ENCODE results near the gene HS2ST1.
"Not testable (repeated sequence)": the region's sequence is repeated elsewhere in the genome, so short reads cannot be mapped to it uniquely, and the experiment has no call there.

The HS2ST1 gene

GRCh38 chr1:87046951-87047350, 132.5 kb downstream of the HS2ST1 start:
- no peak for DNase-seq (ENCODE audit: low read depth in 1 of 2, low spot score in 1 of 2)
- TF ChIP-seq JUND (IDR thresholded peaks at IDR 0.05; ENCODE audit: low read depth), result no peak
- in situ Hi-C loops (cut with HindIII; ENCODE audit: low pct_unique_long_range_greater_than_20kb, low sequenced_read_pairs), result no loop called here

DNA sequence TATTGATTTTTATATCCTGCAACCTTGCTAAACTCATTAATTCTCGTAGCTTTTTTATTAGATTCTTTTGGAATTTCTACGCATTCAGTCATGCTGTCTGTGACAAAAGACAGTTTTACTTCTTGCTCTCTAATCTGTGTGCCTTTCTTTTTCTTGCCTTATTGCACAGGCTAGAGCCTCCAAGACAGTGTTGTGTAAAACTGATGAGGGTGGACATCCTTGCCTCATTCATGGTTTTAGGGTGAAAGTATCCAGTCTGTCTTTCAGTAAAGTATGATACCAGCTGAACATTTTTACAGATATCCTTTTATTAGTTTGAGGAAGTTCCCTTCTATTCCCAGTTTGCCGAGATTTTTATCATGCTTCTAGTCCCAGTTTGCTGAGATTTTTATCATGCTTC, 133.8 kb downstream of the HS2ST1 start:
- DNase-seq (ENCODE audit: low read depth in 1 of 2, low spot score in 1 of 2), result no peak
- TF ChIP-seq JUND (IDR thresholded peaks at IDR 0.05; ENCODE audit: low read depth), result no peak
- in situ Hi-C loops (cut with HindIII; ENCODE audit: low pct_unique_long_range_greater_than_20kb, low sequenced_read_pairs), result no loop called here

DNA sequence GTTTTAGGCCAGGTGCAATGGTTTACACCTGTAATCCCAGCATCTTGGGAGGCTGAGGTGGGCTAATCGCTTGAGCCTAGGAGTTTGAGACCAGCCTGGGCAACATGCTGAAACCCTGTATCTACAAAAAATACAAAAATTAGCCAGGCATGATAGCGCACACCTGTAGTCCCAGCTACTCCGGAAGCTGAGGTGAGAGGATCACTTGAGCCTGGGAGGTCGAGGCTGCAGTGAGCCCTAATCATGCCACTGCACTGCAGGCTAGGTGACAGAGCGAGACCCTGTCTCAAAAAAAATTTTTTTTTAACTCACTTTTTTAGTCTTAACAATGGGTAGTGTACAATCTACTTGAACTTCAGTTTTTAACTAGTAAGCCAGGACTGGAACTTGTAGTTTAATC, 137.5 kb downstream of the HS2ST1 start:
- TF ChIP-seq JUND (IDR thresholded peaks at IDR 0.05; ENCODE audit: low read depth), result no peak
- in situ Hi-C loops (cut with HindIII; ENCODE audit: low pct_unique_long_range_greater_than_20kb, low sequenced_read_pairs), result no loop called here
- no peak for DNase-seq (ENCODE audit: low read depth in 1 of 2, low spot score in 1 of 2)

DNA sequence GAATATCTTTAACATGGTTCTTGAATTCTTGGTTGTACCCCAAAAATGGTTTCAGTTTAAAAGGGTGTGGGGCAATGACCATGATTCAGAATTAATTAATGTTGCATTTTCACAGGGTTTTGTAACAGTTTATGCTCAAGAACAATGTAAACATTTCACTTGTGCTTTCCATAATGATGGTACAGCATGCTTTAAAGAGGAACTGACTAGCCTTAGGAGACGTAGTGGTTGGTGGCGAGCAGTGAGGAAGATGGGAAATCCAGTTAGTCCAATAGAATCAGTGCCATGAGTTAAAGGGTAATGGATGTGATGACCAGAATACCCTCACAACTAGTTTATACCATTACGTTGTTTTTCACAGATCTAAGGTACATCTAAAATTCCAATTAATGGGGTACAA, 138.0 kb downstream of the HS2ST1 start:
- DNase-seq (ENCODE audit: low read depth in 1 of 2, low spot score in 1 of 2), result no peak
- no peak for TF ChIP-seq JUND (IDR thresholded peaks at IDR 0.05; ENCODE audit: low read depth)
- in situ Hi-C loops (cut with HindIII; ENCODE audit: low pct_unique_long_range_greater_than_20kb, low sequenced_read_pairs), result no loop called here

DNA sequence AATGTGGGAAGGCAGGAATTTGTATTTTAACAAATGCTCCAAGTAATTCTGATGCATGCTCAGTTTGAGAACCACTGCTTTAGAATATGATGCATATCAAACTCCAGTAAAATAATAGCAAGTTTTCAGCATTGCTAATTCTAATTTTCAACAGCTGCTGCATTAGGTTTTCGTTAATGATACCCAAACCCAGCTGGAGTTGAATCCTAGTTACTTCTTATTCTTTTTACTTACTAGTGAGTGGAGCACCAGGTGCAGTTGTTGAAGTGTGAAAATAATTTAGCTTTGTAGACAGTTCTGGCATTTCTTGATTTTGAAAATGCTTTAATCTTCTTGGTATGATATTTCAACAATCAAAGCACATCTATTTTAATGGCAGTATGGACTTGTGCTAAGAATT, 138.5 kb downstream of the HS2ST1 start:
- in situ Hi-C loops (cut with HindIII; ENCODE audit: low pct_unique_long_range_greater_than_20kb, low sequenced_read_pairs), result no loop called here
- TF ChIP-seq JUND (IDR thresholded peaks at IDR 0.05; ENCODE audit: low read depth), result no peak

GRCh38 chr1:87053446-87053845, 139.0 kb downstream of the HS2ST1 start:
- in situ Hi-C loops (cut with HindIII; ENCODE audit: low pct_unique_long_range_greater_than_20kb, low sequenced_read_pairs), result no loop called here
- no peak for DNase-seq (ENCODE audit: low read depth in 1 of 2, low spot score in 1 of 2)
- no peak for TF ChIP-seq JUND (IDR thresholded peaks at IDR 0.05; ENCODE audit: low read depth)

More for the DNA sequence above, 138.5 kb downstream of the HS2ST1 start:
- DNase-seq (ENCODE audit: low read depth in 1 of 2, low spot score in 1 of 2), result no peak

DNA sequence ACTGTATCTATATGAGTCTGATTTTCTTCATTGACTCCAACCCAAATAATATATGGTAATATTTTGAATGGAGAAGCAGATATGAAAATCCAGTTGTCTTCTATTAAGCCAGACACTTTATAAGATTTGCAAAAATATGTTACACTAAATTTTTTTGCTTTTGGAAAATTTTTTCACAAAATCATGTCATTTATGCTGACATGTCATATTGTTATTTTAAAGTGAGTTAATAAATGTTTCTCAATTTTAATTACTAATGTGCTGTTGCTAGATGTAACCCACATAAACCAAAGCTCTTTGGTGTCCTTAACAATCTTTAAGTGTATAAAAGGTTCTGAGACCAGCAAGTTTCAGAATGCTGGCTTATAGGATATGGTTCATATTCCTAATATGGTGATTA, 142.5 kb downstream of the HS2ST1 start:
- in situ Hi-C loops (cut with HindIII; ENCODE audit: low pct_unique_long_range_greater_than_20kb, low sequenced_read_pairs), result no loop called here
- no peak for TF ChIP-seq JUND (IDR thresholded peaks at IDR 0.05; ENCODE audit: low read depth)
- DNase-seq (ENCODE audit: low read depth in 1 of 2, low spot score in 1 of 2), result no peak

GRCh38 chr1:87058343-87058649, 143.9 kb downstream of the HS2ST1 start:
- no peak for TF ChIP-seq JUND (IDR thresholded peaks at IDR 0.05; ENCODE audit: low read depth)
- in situ Hi-C loops (cut with HindIII; ENCODE audit: low pct_unique_long_range_greater_than_20kb, low sequenced_read_pairs), result no loop called here
- DNase-seq (ENCODE audit: low read depth in 1 of 2, low spot score in 1 of 2), result no peak

- DNase-seq (ENCODE audit: low read depth in 1 of 2, low spot score in 1 of 2), result no peak
- TF ChIP-seq JUND (IDR thresholded peaks at IDR 0.05; ENCODE audit: low read depth), result no peak
- in situ Hi-C loops (cut with HindIII; ENCODE audit: low pct_unique_long_range_greater_than_20kb, low sequenced_read_pairs), result no loop called here
Observed at GRCh38 chr1:87061742-87062156, 147.3 kb downstream of the HS2ST1 start.

DNA sequence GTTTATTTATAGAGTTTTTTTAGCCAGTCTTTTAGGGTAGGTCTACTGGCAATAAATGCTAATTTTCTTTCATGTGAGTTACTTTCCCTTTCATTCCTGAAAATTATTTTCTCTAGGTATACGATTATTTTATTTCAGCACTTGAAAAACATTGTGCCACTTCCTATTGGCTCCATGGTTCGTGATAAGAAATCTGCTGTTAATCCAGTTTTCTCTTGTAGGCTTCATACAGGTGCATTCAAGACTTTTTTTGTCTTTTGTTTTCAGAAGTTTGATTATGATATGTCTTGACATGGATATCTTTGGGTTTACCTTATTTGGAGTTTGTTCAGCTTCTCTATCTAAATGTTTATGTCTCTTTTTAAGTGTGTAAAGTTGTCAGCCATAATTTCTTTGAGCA, 148.3 kb downstream of the HS2ST1 start:
- in situ Hi-C loops (cut with HindIII; ENCODE audit: low pct_unique_long_range_greater_than_20kb, low sequenced_read_pairs), result no loop called here
- no peak for DNase-seq (ENCODE audit: low read depth in 1 of 2, low spot score in 1 of 2)
- TF ChIP-seq JUND (IDR thresholded peaks at IDR 0.05; ENCODE audit: low read depth), result no peak

GRCh38 chr1:87064309-87064708, 149.9 kb downstream of the HS2ST1 start:
- no peak for DNase-seq (ENCODE audit: low read depth in 1 of 2, low spot score in 1 of 2)
- no peak for TF ChIP-seq JUND (IDR thresholded peaks at IDR 0.05; ENCODE audit: low read depth)
- in situ Hi-C loops (cut with HindIII; ENCODE audit: low pct_unique_long_range_greater_than_20kb, low sequenced_read_pairs), result no loop called here

GRCh38 chr1:87064986-87065385, 150.6 kb downstream of the HS2ST1 start:
- in situ Hi-C loops (cut with HindIII; ENCODE audit: low pct_unique_long_range_greater_than_20kb, low sequenced_read_pairs), result no loop called here
- TF ChIP-seq JUND (IDR thresholded peaks at IDR 0.05; ENCODE audit: low read depth), result no peak
- no peak for DNase-seq (ENCODE audit: low read depth in 1 of 2, low spot score in 1 of 2)

DNA sequence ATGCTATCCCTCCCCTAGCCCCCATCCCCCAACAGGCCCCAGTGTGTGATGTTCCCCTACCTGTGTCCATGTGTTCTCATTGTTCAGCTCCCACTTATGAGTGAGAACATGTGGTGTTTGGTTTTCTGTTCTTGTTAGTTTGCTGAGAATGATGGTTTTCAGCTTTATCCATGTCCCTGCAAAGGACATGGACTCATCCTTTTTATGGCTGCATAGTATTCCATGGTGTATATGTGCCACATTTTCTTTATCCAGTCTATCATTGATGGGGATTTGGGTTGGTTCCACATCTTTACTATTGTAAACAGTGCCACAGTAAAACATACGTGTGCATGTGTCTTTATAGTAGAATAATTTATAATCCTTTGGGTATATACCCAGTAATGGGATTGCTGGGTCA, 152.3 kb downstream of the HS2ST1 start:
- in situ Hi-C loops (cut with HindIII; ENCODE audit: low pct_unique_long_range_greater_than_20kb, low sequenced_read_pairs); DNase-seq (ENCODE audit: low read depth in 1 of 2, low spot score in 1 of 2): not testable (repeated sequence)

DNA sequence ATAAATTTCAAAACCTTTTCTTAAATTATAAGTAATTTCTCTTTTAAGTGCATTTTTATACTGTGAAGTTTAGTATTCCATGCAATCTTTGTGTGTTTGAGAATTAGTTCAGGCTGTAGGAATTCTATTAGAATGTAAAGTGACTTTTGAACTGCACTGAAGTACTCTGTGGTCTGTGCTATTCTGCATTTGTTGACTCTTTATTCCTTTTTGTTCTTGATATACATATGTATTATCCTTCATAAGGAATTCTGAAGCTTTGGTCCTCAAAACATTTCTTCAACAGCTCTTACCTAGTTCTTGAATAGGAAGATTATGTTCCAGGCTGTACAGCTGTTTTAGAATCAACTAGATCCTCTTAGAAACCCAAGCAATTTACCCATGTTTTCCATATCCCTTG, 158.0 kb downstream of the HS2ST1 start:
- in situ Hi-C loops (cut with HindIII; ENCODE audit: low pct_unique_long_range_greater_than_20kb, low sequenced_read_pairs), result no loop called here
- no peak for DNase-seq (ENCODE audit: low read depth in 1 of 2, low spot score in 1 of 2)
- TF ChIP-seq JUND (IDR thresholded peaks at IDR 0.05; ENCODE audit: low read depth), result no peak

- no peak for TF ChIP-seq JUND (IDR thresholded peaks at IDR 0.05; ENCODE audit: low read depth)
- DNase-seq (ENCODE audit: low read depth in 1 of 2, low spot score in 1 of 2), result no peak
- in situ Hi-C loops (cut with HindIII; ENCODE audit: low pct_unique_long_range_greater_than_20kb, low sequenced_read_pairs), result no loop called here
Observed at GRCh38 chr1:87072904-87073303, 158.5 kb downstream of the HS2ST1 start.
